ENCODE data around the gene SLC35F1.

DNA sequence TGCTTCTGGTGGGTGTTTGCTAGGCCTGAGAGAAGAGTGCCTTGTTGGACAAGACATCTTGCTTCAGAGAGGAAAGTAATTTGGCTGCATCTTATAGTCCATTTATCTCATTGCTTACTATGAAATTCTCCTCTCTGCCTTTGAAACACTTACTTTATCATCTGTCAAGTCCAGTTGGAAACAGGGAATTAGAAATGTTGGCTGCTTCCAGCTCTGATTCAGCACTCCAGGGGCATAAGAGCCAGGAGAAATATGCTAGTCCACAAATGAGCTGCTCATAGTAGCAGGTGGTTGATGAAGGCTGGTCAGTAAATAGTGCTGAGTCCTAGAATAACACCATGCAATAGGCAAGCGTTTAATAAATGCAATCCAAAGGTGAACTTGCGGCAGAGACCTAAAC lies 227.1 kb downstream of the SLC35F1 start:
- TF ChIP-seq EZH2 (IDR thresholded peaks at IDR 0.05; ENCODE audit: low read length, missing control alignments) = no peak
- TF ChIP-seq, protein P1, sequence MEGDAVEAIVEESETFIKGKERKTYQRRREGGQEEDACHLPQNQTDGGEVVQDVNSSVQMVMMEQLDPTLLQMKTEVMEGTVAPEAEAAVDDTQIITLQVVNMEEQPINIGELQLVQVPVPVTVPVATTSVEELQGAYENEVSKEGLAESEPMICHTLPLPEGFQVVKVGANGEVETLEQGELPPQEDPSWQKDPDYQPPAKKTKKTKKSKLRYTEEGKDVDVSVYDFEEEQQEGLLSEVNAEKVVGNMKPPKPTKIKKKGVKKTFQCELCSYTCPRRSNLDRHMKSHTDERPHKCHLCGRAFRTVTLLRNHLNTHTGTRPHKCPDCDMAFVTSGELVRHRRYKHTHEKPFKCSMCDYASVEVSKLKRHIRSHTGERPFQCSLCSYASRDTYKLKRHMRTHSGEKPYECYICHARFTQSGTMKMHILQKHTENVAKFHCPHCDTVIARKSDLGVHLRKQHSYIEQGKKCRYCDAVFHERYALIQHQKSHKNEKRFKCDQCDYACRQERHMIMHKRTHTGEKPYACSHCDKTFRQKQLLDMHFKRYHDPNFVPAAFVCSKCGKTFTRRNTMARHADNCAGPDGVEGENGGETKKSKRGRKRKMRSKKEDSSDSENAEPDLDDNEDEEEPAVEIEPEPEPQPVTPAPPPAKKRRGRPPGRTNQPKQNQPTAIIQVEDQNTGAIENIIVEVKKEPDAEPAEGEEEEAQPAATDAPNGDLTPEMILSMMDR (conservative IDR thresholded peaks at IDR 0.05 in 1 of 2, IDR thresholded peaks at IDR 0.05 in 1 of 2; ENCODE audit: low read depth in 1 of 2, low read length in 2 of 2) = no peak
